GM12878 (cell line): ENCODE data around the gene SCEL. TPM values are rescaled to one million over a fixed set of nuclear protein-coding genes. Genes with fewer than 3 reads are reported as not detected.

Experiments
- BCL11A ChIP-seq: IDR thresholded peaks from 2 replicates; pipeline ENCODE4 v1.6.1; 2011; ENCODE audit warnings: low read depth, low read length
- BMI1 ChIP-seq: fragments of 450-650 bp; IDR thresholded peaks from 2 replicates; pipeline ENCODE4 v1.6.1; 2016; ENCODE audit warnings: mild to moderate bottlenecking, moderate library complexity, borderline replicate concordance
- CHD1 ChIP-seq: IDR thresholded peaks from 2 replicates; pipeline ENCODE4 v1.6.1; 2012; ENCODE audit warnings: low read depth, low read length, improper control_type of control experiment
- JUND ChIP-seq: IDR thresholded peaks from 2 replicates; pipeline ENCODE4 v1.6.1; 2012; ENCODE audit warnings: low read depth, mild to moderate bottlenecking, low read length, improper control_type of control experiment, moderate library complexity
- NR2C1 ChIP-seq: fragments of 450-650 bp; IDR thresholded peaks from 2 replicates; pipeline ENCODE4 v1.6.1; 2017; ENCODE audit warnings: antibody characterized with exemption, mild to moderate bottlenecking, moderate library complexity
- POLR2A ChIP-seq: IDR thresholded peaks from 2 replicates; pipeline ENCODE4 v1.6.1; 2011; ENCODE audit warnings: low read depth, mild to moderate bottlenecking, low read length
- SIX5 ChIP-seq: IDR thresholded peaks from 2 replicates; pipeline ENCODE4 v1.6.1; 2011; ENCODE audit warnings: mild to moderate bottlenecking, low read depth, low read length, moderate library complexity; ENCODE audit not compliant: severe bottlenecking
- YY1 ChIP-seq: IDR thresholded peaks from 2 replicates; pipeline ENCODE4 v1.6.1; 2011; ENCODE audit warnings: low read depth, mild to moderate bottlenecking, low read length
- polyA plus RNA-seq, 11 experiments: library from polyadenylated mRNA; depleted of rRNA in 4 of 11; unstranded in 6 of 11; stranded (reverse) in 5 of 11; fragments of >200 nt; fragmentation: Nextera tagmentation in 4 of 11; fragmentation: Illumina TruSeq in 1 of 11; extraction: Ambion mirVana in 4 of 11; extraction: Trizol in 1 of 11; gene quantifications; 1 replicate in 1 of 11; 2 replicates in 10 of 11; pipeline versions ENCODE4 v1.2.1 to v1.2.3, GENCODE V29; 2011 to 2016; ENCODE audit warnings: inconsistent platforms in 2 of 11, missing spikeins in 2 of 11, low read depth in 1 of 11
- total RNA-seq, 4 experiments: library from RNA; depleted of rRNA in 3 of 4; stranded (reverse); fragments of >200 nt in 3 of 4; fragmentation: Illumina TruSeq in 1 of 4; extraction: Trizol in 1 of 4; gene quantifications; 2 replicates each; pipeline versions ENCODE4 v1.2.1 to v1.2.3, GENCODE V29; 2013 to 2021
- TF ChIP-seq, protein P1 (sequence below): fragments of 450-650 bp; IDR thresholded peaks from 2 replicates; pipeline ENCODE4 v1.6.1; 2017; ENCODE audit warnings: mild to moderate bottlenecking, moderate library complexity
- TF ChIP-seq, protein P2 (sequence below): fragments of 450-650 bp; IDR thresholded peaks from 2 replicates; pipeline ENCODE4 v1.6.1; 2017; ENCODE audit warnings: mild to moderate bottlenecking

SCEL gene
- total and polyA plus RNA-seq, 10 of the 15 experiments (the other 5 are each of a cell fraction or from before 2014, with no cell fraction given) = 0.09 to 0.68 (median 0.16) TPM; not detected in 1

DNA sequence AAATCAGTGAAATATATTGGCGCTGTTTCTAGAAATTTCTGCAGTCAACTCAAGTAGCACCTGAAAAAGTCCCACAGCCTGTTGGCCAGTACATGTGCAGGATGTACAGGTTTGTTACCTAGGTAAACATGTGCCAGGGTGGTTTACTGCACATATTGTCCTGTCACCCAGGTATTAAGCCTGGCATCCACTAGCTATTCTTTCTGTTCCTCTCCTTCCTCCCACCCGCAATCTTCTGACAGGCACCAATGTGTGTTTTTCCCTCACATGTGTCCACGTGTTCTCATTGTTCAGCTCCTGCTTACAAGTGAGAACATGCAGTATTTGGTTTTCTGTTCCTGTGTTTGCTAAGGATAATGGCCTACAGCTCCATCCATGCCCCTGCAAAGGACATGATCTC lies 13.1 kb upstream of the SCEL start (continued):
- TF ChIP-seq, protein P1, sequence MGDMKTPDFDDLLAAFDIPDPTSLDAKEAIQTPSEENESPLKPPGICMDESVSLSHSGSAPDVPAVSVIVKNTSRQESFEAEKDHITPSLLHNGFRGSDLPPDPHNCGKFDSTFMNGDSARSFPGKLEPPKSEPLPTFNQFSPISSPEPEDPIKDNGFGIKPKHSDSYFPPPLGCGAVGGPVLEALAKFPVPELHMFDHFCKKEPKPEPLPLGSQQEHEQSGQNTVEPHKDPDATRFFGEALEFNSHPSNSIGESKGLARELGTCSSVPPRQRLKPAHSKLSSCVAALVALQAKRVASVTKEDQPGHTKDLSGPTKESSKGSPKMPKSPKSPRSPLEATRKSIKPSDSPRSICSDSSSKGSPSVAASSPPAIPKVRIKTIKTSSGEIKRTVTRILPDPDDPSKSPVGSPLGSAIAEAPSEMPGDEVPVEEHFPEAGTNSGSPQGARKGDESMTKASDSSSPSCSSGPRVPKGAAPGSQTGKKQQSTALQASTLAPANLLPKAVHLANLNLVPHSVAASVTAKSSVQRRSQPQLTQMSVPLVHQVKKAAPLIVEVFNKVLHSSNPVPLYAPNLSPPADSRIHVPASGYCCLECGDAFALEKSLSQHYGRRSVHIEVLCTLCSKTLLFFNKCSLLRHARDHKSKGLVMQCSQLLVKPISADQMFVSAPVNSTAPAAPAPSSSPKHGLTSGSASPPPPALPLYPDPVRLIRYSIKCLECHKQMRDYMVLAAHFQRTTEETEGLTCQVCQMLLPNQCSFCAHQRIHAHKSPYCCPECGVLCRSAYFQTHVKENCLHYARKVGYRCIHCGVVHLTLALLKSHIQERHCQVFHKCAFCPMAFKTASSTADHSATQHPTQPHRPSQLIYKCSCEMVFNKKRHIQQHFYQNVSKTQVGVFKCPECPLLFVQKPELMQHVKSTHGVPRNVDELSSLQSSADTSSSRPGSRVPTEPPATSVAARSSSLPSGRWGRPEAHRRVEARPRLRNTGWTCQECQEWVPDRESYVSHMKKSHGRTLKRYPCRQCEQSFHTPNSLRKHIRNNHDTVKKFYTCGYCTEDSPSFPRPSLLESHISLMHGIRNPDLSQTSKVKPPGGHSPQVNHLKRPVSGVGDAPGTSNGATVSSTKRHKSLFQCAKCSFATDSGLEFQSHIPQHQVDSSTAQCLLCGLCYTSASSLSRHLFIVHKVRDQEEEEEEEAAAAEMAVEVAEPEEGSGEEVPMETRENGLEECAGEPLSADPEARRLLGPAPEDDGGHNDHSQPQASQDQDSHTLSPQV = no peak
- TF ChIP-seq SIX5 (no peak), POLR2A (no peak), BMI1 (no peak), NR2C1 (no peak), JUND (no peak), CHD1 (no peak), YY1 (no peak), BCL11A (no peak)
- TF ChIP-seq, protein P2, sequence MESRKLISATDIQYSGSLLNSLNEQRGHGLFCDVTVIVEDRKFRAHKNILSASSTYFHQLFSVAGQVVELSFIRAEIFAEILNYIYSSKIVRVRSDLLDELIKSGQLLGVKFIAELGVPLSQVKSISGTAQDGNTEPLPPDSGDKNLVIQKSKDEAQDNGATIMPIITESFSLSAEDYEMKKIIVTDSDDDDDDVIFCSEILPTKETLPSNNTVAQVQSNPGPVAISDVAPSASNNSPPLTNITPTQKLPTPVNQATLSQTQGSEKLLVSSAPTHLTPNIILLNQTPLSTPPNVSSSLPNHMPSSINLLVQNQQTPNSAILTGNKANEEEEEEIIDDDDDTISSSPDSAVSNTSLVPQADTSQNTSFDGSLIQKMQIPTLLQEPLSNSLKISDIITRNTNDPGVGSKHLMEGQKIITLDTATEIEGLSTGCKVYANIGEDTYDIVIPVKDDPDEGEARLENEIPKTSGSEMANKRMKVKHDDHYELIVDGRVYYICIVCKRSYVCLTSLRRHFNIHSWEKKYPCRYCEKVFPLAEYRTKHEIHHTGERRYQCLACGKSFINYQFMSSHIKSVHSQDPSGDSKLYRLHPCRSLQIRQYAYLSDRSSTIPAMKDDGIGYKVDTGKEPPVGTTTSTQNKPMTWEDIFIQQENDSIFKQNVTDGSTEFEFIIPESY = no peak
